ENCODE data around the gene ERC2. TPM values are rescaled to one million over a fixed set of nuclear protein-coding genes. Genes with fewer than 3 reads are reported as not detected.

The ERC2 gene
- total RNA-seq, 1 donor from 2014 or later = 1.5 TPM

- H3K27ac ChIP-seq = peak overlapping the region; percentile 67
- no peaks in the 10 kb centered on the region for H3K27me3 ChIP-seq (ENCODE audit: low read depth)
- DNase-seq = no peak
These were observed 654.8 kb downstream of the ERC2 start for GRCh38 chr3:55813268-55814097.

GRCh38 chr3:55812394-55813013 is 655.8 kb downstream of the ERC2 start:
- H3K27ac ChIP-seq = peak overlapping the region; percentile 67

More at GRCh38 chr3:55813268-55814097, 654.8 kb downstream of the ERC2 start:
- ATAC-seq = peak; percentile 80 to 82
- Histone ChIP-seq H3K36me3 (no peaks in the 10 kb centered on the region), H3K4me3 (no peak overlapping the region), H3K9me3 (no peaks in the 10 kb centered on the region), H3K4me1 (peaks cover 25% of the 10 kb centered on the region)
- intact Hi-C loops (cut with DNase I) = no loop called here
- TF ChIP-seq, protein P1, sequence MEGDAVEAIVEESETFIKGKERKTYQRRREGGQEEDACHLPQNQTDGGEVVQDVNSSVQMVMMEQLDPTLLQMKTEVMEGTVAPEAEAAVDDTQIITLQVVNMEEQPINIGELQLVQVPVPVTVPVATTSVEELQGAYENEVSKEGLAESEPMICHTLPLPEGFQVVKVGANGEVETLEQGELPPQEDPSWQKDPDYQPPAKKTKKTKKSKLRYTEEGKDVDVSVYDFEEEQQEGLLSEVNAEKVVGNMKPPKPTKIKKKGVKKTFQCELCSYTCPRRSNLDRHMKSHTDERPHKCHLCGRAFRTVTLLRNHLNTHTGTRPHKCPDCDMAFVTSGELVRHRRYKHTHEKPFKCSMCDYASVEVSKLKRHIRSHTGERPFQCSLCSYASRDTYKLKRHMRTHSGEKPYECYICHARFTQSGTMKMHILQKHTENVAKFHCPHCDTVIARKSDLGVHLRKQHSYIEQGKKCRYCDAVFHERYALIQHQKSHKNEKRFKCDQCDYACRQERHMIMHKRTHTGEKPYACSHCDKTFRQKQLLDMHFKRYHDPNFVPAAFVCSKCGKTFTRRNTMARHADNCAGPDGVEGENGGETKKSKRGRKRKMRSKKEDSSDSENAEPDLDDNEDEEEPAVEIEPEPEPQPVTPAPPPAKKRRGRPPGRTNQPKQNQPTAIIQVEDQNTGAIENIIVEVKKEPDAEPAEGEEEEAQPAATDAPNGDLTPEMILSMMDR (IDR thresholded peaks at IDR 0.05) = no peak

DNA sequence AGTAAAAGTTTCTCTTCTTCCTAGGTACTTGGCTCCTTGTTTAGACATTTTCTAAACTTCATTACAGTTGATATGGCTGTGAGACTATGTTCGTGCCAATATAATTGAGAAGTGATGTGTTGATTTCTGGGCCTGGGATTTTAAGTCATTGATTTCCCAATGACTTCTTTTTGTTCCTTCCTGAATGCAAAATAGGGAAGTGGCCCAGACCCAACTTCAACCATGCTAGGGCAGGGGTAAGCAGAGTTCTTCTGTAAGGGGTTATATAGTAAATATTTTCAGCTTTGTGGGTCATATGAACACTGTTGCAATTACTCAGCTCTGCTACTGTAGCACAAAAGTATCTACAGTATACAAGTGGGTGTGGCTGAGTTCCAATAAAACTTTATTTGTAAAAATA is 661.1 kb downstream of the ERC2 start:
- intact Hi-C loops (cut with DNase I) = no loop called here
- DNase-seq = no peak
- H3K4me1 ChIP-seq = no peaks in the 10 kb centered on the region
- H3K27me3 ChIP-seq (ENCODE audit: low read depth) = no peaks in the 10 kb centered on the region
- TF ChIP-seq, protein P1 (IDR thresholded peaks at IDR 0.05) = no peak
- no peak for ATAC-seq
- no peak overlapping the region for H3K4me3 ChIP-seq
- no peak overlapping the region for H3K27ac ChIP-seq
- no peaks in the 10 kb centered on the region for H3K36me3 ChIP-seq
- no peaks in the 10 kb centered on the region for H3K9me3 ChIP-seq

More at GRCh38 chr3:55812394-55813013, 655.8 kb downstream of the ERC2 start:
- TF ChIP-seq, protein P1 (IDR thresholded peaks at IDR 0.05) = no peak
- ATAC-seq (peak; percentile 70 to 87), DNase-seq (no peak)
- Histone ChIP-seq H3K4me3 (no peak overlapping the region), H3K4me1 (peaks cover 25% of the 10 kb centered on the region), H3K9me3 (no peaks in the 10 kb centered on the region), H3K36me3 (no peaks in the 10 kb centered on the region), H3K27me3 (ENCODE audit: low read depth) (no peaks in the 10 kb centered on the region)
- intact Hi-C loops (cut with DNase I) = no loop called here

DNA sequence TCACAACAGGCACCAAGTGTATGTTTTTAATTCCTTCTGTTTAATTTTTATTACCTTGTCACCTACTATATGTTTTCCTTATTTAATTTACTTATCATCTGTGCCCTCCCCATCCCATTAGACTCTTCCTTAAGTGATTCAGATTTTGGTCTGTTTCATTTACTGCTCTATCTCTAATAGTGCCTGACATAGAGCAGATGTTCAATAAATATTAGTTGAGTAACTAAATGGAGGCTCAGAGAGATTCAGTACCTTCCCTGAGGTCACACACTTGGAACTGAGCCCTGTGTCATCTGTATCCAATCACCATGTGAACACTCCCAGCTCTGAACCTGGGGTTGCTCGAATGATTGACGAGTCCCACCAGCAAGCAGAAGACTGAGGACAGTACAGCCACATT is 663.1 kb downstream of the ERC2 start:
- TF ChIP-seq, protein P1 (IDR thresholded peaks at IDR 0.05) = no peak
- H3K4me1 ChIP-seq = no peaks in the 10 kb centered on the region
- intact Hi-C loops (cut with DNase I) = no loop called here

DNA sequence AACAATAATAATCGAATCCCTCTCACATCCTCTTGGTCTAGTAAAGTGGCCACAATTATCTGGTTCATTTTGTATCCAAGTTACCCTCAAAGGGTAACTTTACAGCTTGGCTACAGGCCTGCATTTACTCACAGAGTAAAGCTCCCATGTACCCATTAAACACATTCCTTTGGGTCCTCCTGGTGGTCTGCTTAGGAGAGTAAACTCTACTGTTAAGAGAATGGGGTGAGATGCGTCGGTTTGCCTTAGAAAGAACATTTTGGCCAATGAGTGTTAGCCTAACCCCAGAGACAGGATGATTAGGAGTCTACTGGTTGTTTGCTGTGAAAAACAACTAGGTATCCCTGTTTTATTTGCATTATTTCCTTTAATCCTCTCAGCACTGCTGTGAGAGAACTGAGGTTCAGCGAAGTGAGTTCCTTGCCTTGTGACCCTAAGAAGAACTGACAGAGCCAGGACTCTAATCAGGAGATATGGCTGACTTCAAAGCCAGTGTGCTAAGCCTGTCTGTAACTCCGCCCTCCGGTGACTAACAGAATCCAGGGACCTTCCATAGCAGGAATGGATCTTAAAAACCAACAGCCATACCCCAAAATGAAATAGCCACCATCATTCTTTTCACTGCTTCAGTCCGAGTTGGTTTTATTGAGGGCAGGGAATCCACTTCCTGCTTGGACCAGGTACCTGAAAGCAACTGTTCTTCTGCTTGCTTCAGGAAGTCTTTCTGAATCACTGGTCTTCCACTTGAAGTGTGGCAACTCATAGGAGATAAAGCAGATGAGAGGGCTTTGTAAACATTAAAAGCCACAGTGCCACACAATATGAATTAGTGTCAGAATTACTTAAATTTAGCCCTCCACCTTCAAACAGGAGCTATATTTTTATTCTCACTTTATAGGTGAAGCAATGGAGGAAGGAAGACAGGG is 663.8 kb downstream of the ERC2 start:
- TF ChIP-seq, protein P1 (IDR thresholded peaks at IDR 0.05) = no peak
- Histone ChIP-seq H3K27ac (no peak overlapping the region), H3K27me3 (ENCODE audit: low read depth) (no peaks in the 10 kb centered on the region), H3K9me3 (no peaks in the 10 kb centered on the region), H3K36me3 (no peaks in the 10 kb centered on the region), H3K4me1 (no peaks in the 10 kb centered on the region), H3K4me3 (no peak overlapping the region)
- DNase-seq (no peak), ATAC-seq (no peak)
- intact Hi-C loops (cut with DNase I) = no loop called here

More for the DNA sequence above, 663.1 kb downstream of the ERC2 start:
- ATAC-seq (no peak), DNase-seq (no peak)
- Histone ChIP-seq H3K4me3 (no peak overlapping the region), H3K9me3 (no peaks in the 10 kb centered on the region), H3K27ac (no peak overlapping the region), H3K27me3 (ENCODE audit: low read depth) (no peaks in the 10 kb centered on the region), H3K36me3 (no peaks in the 10 kb centered on the region)

Data from lower lobe of right lung (tissue), 2 donors.